Thyroid gland (tissue), 4 donors: Measurements from ENCODE around the gene SLC25A26. TPM values are rescaled to one million over a fixed set of nuclear protein-coding genes. Genes with fewer than 3 reads are reported as not detected.
"Not testable (repeated sequence)": the region's sequence is repeated elsewhere in the genome, so short reads cannot be mapped to it uniquely, and the experiment has no call there.

ENCODE experiments used
- DNase-seq, 2 donors: peaks; one replicate each; pipeline ENCODE4 v3.0.0-alpha.2; 2019
- H3K27ac ChIP-seq, 3 donors: fragments of 200-600 bp; sonication (generic); 1 replicate in 2 of 3; 2 replicates in 1 of 3; pipeline ENCODE4 v1.5.1; 2016 to 2019; ENCODE audit warnings: mild to moderate bottlenecking in 1 of 3, moderate library complexity in 1 of 3
- H3K27me3 ChIP-seq: fragments of 200-600 bp; sonication (generic); one replicate; pipeline ENCODE4 v1.5.1; 2019
- H3K36me3 ChIP-seq, 2 donors: fragments of 200-600 bp; sonication (generic); one replicate each; pipeline ENCODE4 v1.5.1; 2016 to 2019
- H3K4me1 ChIP-seq, 2 donors: fragments of 200-600 bp; sonication (generic); one replicate each; pipeline ENCODE4 v1.5.1; 2017 to 2019
- H3K4me3 ChIP-seq, 3 donors: fragments of 200-600 bp; sonication (generic); replicated peaks in 1 of 3; 1 replicate in 2 of 3; 2 replicates in 1 of 3; pipeline ENCODE4 v1.5.1; 2016; ENCODE audit warnings: mild to moderate bottlenecking in 1 of 3
- H3K9me3 ChIP-seq: fragments of 200-600 bp; sonication (generic); one replicate; pipeline ENCODE4 v1.5.1; 2017
- POLR2A ChIP-seq, 2 donors: fragments of 450-650 bp; IDR thresholded peaks; one replicate each; pipeline ENCODE4 v1.6.1; 2017; ENCODE audit warnings: antibody characterized with exemption in 2 of 2, mild to moderate bottlenecking in 2 of 2, moderate library complexity in 1 of 2
- WGBS, 2 donors: methylation state at CpG; one replicate each; pipeline ENCODE4 v1.1.5; 2017; 5-methylcytosine and 5-hydroxymethylcytosine counted together
- intact Hi-C: fragments of 100-400 bp; cut with DNase I; formaldehyde crosslinking; loops from one replicate; pipeline ENCODE4 v1.15.1; 2023
- total RNA-seq, 4 donors: library from RNA; depleted of rRNA; stranded (reverse); fragments of >200 nt; gene quantifications; one replicate each; pipeline ENCODE4 v1.2.3, GENCODE V29; 2016
- TF ChIP-seq, protein P1 (sequence below), 6 experiments: fragments of 200-600 bp in 3 of 6; fragments of 450-650 bp in 3 of 6; sonication (generic) in 3 of 6; IDR thresholded peaks; one replicate each; pipeline ENCODE4 v1.5.1; 2016 to 2019; ENCODE audit warnings: antibody characterized with exemption in 6 of 6, mild to moderate bottlenecking in 2 of 6, inconsistent platforms in 1 of 6, moderate library complexity in 1 of 6

SLC25A26 gene
- total RNA-seq, 4 donors from 2014 or later, result 30.9 to 34.7 (median 32.4) TPM

DNA sequence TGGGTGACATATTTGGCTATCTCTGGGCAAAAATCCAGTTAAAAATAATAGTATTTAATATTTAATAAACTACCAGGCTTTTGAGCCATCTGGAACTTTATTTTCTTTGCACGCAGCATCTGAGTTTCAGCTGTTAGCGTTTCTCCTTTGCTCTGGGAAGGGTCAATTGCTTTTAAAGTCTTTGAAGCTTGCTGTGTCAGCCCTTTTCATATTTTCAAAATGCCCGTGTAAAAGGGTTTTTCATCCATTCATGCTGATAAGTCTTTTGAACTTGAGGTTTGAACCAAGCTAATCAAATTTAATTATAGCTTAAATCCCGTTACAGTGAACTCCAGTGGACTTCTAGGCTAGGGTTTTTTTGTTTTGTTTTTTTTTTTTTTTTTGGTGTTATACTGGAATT, 79.1 kb downstream of the SLC25A26 start:
- intact Hi-C loops, result no loop called here
- Histone ChIP-seq H3K4me1 (peaks cover 6 to 19% of the 10 kb centered on the region in 2 donors), H3K9me3 (no peaks in the 10 kb centered on the region), H3K4me3 (no peak overlapping the region), H3K36me3 (no peaks in the 10 kb centered on the region), H3K27ac (no peak overlapping the region), H3K27me3 (no peaks in the 10 kb centered on the region)
- 69 to 74% methylated on average over 4 of the region's 4 CpGs for WGBS, 2 donors
- DNase-seq, result no peak
- TF ChIP-seq, protein P1, sequence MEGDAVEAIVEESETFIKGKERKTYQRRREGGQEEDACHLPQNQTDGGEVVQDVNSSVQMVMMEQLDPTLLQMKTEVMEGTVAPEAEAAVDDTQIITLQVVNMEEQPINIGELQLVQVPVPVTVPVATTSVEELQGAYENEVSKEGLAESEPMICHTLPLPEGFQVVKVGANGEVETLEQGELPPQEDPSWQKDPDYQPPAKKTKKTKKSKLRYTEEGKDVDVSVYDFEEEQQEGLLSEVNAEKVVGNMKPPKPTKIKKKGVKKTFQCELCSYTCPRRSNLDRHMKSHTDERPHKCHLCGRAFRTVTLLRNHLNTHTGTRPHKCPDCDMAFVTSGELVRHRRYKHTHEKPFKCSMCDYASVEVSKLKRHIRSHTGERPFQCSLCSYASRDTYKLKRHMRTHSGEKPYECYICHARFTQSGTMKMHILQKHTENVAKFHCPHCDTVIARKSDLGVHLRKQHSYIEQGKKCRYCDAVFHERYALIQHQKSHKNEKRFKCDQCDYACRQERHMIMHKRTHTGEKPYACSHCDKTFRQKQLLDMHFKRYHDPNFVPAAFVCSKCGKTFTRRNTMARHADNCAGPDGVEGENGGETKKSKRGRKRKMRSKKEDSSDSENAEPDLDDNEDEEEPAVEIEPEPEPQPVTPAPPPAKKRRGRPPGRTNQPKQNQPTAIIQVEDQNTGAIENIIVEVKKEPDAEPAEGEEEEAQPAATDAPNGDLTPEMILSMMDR (IDR thresholded peaks at IDR 0.05), result no peak
- TF ChIP-seq POLR2A (IDR thresholded peaks at IDR 0.05), result no peak

DNA sequence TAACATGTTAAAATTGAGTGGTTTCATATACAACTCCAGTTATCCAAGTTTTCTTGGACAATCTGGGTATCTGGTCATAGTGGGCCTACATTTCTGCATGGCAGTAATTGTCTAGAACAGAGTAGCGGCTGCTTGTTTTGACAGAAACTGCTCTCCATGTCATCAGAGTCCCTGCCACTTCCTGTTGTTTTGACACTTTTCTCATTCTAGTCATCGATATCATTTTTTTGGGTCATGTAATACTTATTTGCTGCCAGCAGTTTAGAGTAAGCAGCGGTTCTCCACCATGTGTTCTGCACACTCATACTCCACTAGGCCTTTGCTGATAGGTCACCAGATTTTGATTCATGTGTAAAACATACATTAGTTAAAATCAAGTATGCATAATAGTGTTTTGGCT, 81.5 kb downstream of the SLC25A26 start:
- DNase-seq, result no peak
- intact Hi-C loops, result no loop called here
- Histone ChIP-seq H3K9me3 (no peaks in the 10 kb centered on the region), H3K4me1 (peaks cover 6 to 14% of the 10 kb centered on the region in 2 donors), H3K27ac (no peak overlapping the region), H3K36me3 (no peaks in the 10 kb centered on the region), H3K27me3 (no peaks in the 10 kb centered on the region), H3K4me3 (no peak overlapping the region)
- TF ChIP-seq, protein P1 (IDR thresholded peaks at IDR 0.05), result no peak
- TF ChIP-seq POLR2A (IDR thresholded peaks at IDR 0.05), result no peak
- WGBS, 2 donors, result 83 to 89% methylated on average over 3 of the region's 3 CpGs

DNA sequence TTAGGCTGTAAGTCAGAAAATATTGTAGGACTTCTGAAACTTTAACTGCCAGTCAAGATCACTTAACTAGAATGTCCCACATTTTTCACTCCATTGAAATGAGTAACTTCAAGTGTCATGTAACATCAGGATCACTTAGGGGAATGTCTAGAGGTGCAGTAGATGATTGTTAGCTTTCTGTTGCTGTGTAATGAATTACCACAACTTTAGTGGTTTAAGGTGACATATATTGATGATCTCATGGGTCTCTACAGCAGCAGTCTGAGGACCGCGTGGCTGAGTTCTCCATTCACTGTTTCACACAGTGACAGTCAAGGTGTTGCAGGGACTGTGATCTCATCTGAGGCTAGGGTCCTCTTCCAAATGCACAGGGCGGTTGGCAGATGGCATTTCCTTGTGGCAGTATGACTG, 82.7 kb downstream of the SLC25A26 start:
- no peak for DNase-seq
- Histone ChIP-seq H3K36me3 (no peaks in the 10 kb centered on the region), H3K27me3 (no peaks in the 10 kb centered on the region), H3K9me3 (no peaks in the 10 kb centered on the region), H3K4me3 (no peak overlapping the region), H3K4me1 (peaks cover 2 to 7% of the 10 kb centered on the region in 2 donors), H3K27ac (no peak overlapping the region)
- intact Hi-C loops, result no loop called here
- 75 to 93% methylated on average over 3 of the region's 3 CpGs for WGBS, 2 donors
- no peak for TF ChIP-seq POLR2A (IDR thresholded peaks at IDR 0.05)
- TF ChIP-seq, protein P1 (IDR thresholded peaks at IDR 0.05), result no peak

DNA sequence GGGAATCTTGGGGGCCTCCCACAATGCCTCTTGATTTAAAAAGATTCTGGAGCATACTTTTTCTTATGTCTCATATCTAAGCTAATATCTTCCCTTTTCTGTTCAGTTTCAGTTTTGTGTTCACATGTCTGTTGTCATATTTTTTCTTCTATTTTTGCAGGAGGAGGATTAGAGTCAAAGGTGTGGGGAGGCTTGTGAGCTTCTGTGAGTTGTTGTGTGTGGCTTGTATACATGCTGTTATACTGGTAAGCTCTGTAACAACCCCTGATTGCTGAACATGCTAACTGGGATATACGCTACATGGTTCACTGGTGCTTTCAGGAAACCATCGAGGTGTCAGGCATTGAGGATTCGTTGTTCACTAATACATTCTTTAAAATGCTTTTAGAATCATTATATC, 83.5 kb downstream of the SLC25A26 start:
- TF ChIP-seq, protein P1 (IDR thresholded peaks at IDR 0.05), result no peak
- no peak for TF ChIP-seq POLR2A (IDR thresholded peaks at IDR 0.05)
- WGBS, 2 donors, result 90 to 93% methylated on average over 3 of the region's 3 CpGs

DNA sequence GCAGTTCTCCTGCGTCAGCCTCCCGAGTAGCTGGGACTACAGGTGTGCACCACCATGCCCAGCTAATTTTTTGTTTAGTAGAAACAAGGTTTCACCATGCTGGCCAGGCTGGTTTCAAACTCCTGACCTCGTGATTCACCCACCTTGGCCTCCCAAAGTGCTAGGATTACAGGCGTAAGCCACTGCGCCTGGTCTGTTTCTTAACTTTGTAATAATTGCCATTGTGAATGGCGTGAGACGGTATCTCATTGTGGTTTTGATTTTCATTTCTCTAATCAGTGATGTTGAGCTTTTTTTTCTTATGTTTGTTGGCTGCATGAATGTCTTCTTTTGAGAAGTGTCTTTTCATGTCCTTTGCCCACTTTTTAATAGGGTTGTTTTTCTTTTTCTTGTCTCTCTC, 85.3 kb downstream of the SLC25A26 start:
- H3K9me3 ChIP-seq, H3K36me3 ChIP-seq, H3K27me3 ChIP-seq, intact Hi-C loops, H3K4me3 ChIP-seq, DNase-seq, H3K4me1 ChIP-seq, H3K27ac ChIP-seq: not testable (repeated sequence)
- 97 to 98% methylated on average over 7 of the region's 7 CpGs for WGBS, 2 donors

More for the DNA sequence above, 83.5 kb downstream of the SLC25A26 start:
- intact Hi-C loops, result no loop called here
- no peak overlapping the region for H3K27ac ChIP-seq
- H3K4me1 ChIP-seq, result peaks cover 0 to 7% of the 10 kb centered on the region in 2 donors
- no peak overlapping the region for H3K4me3 ChIP-seq
- no peaks in the 10 kb centered on the region for H3K27me3 ChIP-seq
- no peaks in the 10 kb centered on the region for H3K36me3 ChIP-seq
- no peak for DNase-seq
- no peaks in the 10 kb centered on the region for H3K9me3 ChIP-seq

DNA sequence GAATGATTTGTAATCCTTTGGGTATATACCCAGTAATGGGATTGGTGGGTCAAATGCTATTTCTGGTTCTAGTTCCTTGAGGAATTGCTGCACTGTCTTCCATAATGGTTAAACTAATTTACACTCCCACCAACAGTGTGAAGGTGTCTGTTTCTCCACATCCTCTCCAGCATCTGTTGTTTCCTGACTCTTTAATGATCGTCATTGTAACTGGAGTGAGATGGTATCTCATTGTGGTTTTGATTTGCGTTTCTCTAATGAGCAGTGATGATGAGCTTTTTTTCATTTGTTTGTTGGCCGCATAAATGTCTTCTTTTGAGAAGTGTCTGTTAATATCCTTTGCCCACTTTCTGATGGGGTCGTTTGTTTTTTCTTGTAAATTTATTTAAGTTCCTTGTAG, 86.2 kb downstream of the SLC25A26 start:
- H3K9me3 ChIP-seq, H3K27me3 ChIP-seq, H3K27ac ChIP-seq, H3K36me3 ChIP-seq, DNase-seq, intact Hi-C loops, H3K4me3 ChIP-seq, H3K4me1 ChIP-seq: not testable (repeated sequence)
- 71 to 82% methylated on average over 4 of the region's 4 CpGs for WGBS, 2 donors
